K562 (cell line): Measurements from ENCODE around the gene TNF. TPM values are rescaled to one million over a fixed set of nuclear protein-coding genes. Genes with fewer than 3 reads are reported as not detected.

ENCODE experiments used
- BCOR ChIP-seq: fragments of 450-650 bp; IDR thresholded peaks from 2 replicates; pipeline ENCODE4 v1.6.1; 2016
- CAMTA2 ChIP-seq: fragments of 250-450 bp; sonication (Bioruptor Pico); conservative IDR thresholded peaks from 2 replicates; pipeline ENCODE4 v1.5.1; 2022
- COPS2 ChIP-seq: fragments of 450-650 bp; conservative IDR thresholded peaks from 2 replicates; pipeline ENCODE4 v1.6.1; 2016; ENCODE audit warnings: mild to moderate bottlenecking, moderate library complexity
- CREM ChIP-seq: IDR thresholded peaks from 2 replicates; pipeline ENCODE4 v1.6.1; 2014; ENCODE audit warnings: antibody characterized with exemption, low read depth
- HDAC2 ChIP-seq: fragments of 450-650 bp; IDR thresholded peaks from 2 replicates; pipeline ENCODE4 v1.6.1; 2016; ENCODE audit warnings: mild to moderate bottlenecking
- MEIS2 ChIP-seq: fragments of 450-650 bp; IDR thresholded peaks from 2 replicates; pipeline ENCODE4 v1.6.1; 2014; ENCODE audit warnings: mild to moderate bottlenecking; ENCODE audit not compliant: partially characterized antibody
- NR2C2 ChIP-seq, 2 experiments: fragments of 200-800 bp in 1 of 2; sonication (Bioruptor generic) in 1 of 2; sonication (generic) in 1 of 2; formaldehyde crosslinking in 1 of 2; IDR thresholded peaks; 2 replicates each; pipeline versions ENCODE4 v1.6.1 to v1.8.0; 2016 to 2022; ENCODE audit warnings: mild to moderate bottlenecking in 1 of 2, missing compliant biosample characterization in 1 of 2, missing genetic modification characterization in 1 of 2, missing genetic modification reagents in 1 of 2
- RBFOX2 ChIP-seq: fragments of 200-400 bp; formaldehyde crosslinking; IDR thresholded peaks from 2 replicates; pipeline ENCODE4 v1.6.1; 2017; ENCODE audit warnings: low read depth, mild to moderate bottlenecking, low read length, moderate library complexity
- SP2 ChIP-seq: IDR thresholded peaks from 2 replicates; pipeline ENCODE4 v1.6.1; 2011; ENCODE audit warnings: mild to moderate bottlenecking, low read depth, low read length, moderate library complexity; ENCODE audit not compliant: poor library complexity, severe bottlenecking; ENCODE audit errors: extremely low read depth
- TARDBP ChIP-seq: fragments of 450-650 bp; IDR thresholded peaks from 2 replicates; pipeline ENCODE4 v1.6.1; 2016
- TSC22D4 ChIP-seq: fragments of 450-650 bp; IDR thresholded peaks from 2 replicates; pipeline ENCODE4 v1.6.1; 2016; ENCODE audit warnings: missing genetic modification characterization, missing biosample characterization, control low read depth
- ZFX ChIP-seq: sonication (generic); formaldehyde crosslinking; IDR thresholded peaks from 2 replicates; pipeline ENCODE4 v1.8.0; 2022; ENCODE audit warnings: mild to moderate bottlenecking, missing genetic modification reagents, moderate library complexity
- ZMIZ1 ChIP-seq, 2 experiments: fragments of 150-350 bp in 1 of 2; IDR thresholded peaks; 2 replicates each; pipeline ENCODE4 v1.6.1; 2012 to 2016; ENCODE audit warnings: low read depth in 2 of 2, low read length in 2 of 2, mild to moderate bottlenecking in 1 of 2, moderate library complexity in 1 of 2
- polyA plus RNA-seq, 8 experiments: library from polyadenylated mRNA; depleted of rRNA in 4 of 8; stranded (reverse) in 5 of 8; unstranded in 3 of 8; fragments of >200 nt; fragmentation: Nextera tagmentation in 2 of 8; fragmentation: Illumina TruSeq in 1 of 8; extraction: Ambion mirVana in 2 of 8; extraction: Trizol in 1 of 8; gene quantifications; 2 replicates each; pipeline versions ENCODE4 v1.2.1 to v1.2.3, GENCODE V29; 2011 to 2014; ENCODE audit warnings: inconsistent platforms in 1 of 8, missing spikeins in 1 of 8
- total RNA-seq, 7 experiments: library from RNA; depleted of rRNA in 6 of 7; stranded (reverse); fragments of >200 nt in 6 of 7; fragmentation: Illumina TruSeq in 2 of 7; extraction: Trizol in 2 of 7; gene quantifications; 2 replicates each; pipeline versions ENCODE4 v1.2.1 to v1.2.3, GENCODE V29; 2011 to 2021; ENCODE audit warnings: low replicate concordance in 1 of 7
- TF ChIP-seq, protein P1 (sequence below): fragments of 250-450 bp; sonication (Bioruptor Pico); IDR thresholded peaks from 2 replicates; pipeline ENCODE4 v1.5.0; 2021; ENCODE audit warnings: mild to moderate bottlenecking, moderate library complexity
- TF ChIP-seq, protein P2 (sequence below), 3 experiments: fragments of 200-800 bp in 1 of 3; fragments of 250-450 bp in 1 of 3; fragments of 450-650 bp in 1 of 3; sonication (Bioruptor Pico) in 1 of 3; sonication (Bioruptor generic) in 1 of 3; formaldehyde crosslinking in 1 of 3; IDR thresholded peaks; 2 replicates each; pipeline versions ENCODE4 v1.6.1 to v1.8.0; 2016 to 2022; ENCODE audit warnings: mild to moderate bottlenecking in 2 of 3, missing genetic modification characterization in 2 of 3, missing compliant biosample characterization in 1 of 3, moderate library complexity in 1 of 3

Gene TNF
- total and polyA plus RNA-seq, 9 of the 15 experiments (the other 6 are each of a cell fraction or from before 2014, with no cell fraction given) = 0.08 to 0.40 TPM; not detected in 7

DNA sequence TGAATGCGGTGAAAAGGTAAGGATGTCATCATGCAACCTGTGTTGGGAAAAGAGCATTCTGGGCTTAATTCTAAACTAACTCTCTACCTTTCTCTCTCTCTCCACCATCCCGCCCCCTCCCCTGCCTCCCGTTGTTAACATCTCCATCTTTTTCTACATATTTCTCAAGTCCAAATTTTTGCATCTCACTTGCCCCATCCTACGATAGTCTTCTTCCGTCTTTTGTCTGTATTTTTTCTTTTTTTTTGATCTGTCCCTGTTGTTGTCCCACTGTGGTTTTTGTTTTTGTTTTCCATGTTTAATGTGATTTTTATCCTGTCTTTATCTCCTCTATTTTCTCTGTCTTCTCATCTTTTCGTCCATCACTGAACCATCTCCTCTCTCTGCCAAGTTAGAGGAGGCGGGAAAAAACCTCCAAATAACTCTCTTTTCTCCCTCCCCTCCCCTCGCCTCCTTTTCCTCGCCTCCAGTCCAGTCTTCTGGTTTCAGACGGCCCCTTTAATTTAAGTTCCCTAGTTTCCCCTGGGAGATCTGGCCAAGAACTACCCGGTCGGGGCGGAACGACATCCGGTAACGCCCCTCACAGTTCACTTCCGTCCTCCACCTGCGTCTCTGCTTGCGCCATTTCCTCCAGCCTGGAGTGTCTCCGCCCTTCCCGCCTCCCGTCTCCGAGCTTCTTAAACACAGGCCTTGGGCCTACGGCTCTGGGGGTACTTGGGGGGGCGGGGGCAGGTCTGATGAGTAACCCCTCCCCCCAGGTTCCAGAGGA, 28.2 kb upstream of the TNF start, which contains the start of gene NFKBIL1 (continued):
- TF ChIP-seq, protein P1, sequence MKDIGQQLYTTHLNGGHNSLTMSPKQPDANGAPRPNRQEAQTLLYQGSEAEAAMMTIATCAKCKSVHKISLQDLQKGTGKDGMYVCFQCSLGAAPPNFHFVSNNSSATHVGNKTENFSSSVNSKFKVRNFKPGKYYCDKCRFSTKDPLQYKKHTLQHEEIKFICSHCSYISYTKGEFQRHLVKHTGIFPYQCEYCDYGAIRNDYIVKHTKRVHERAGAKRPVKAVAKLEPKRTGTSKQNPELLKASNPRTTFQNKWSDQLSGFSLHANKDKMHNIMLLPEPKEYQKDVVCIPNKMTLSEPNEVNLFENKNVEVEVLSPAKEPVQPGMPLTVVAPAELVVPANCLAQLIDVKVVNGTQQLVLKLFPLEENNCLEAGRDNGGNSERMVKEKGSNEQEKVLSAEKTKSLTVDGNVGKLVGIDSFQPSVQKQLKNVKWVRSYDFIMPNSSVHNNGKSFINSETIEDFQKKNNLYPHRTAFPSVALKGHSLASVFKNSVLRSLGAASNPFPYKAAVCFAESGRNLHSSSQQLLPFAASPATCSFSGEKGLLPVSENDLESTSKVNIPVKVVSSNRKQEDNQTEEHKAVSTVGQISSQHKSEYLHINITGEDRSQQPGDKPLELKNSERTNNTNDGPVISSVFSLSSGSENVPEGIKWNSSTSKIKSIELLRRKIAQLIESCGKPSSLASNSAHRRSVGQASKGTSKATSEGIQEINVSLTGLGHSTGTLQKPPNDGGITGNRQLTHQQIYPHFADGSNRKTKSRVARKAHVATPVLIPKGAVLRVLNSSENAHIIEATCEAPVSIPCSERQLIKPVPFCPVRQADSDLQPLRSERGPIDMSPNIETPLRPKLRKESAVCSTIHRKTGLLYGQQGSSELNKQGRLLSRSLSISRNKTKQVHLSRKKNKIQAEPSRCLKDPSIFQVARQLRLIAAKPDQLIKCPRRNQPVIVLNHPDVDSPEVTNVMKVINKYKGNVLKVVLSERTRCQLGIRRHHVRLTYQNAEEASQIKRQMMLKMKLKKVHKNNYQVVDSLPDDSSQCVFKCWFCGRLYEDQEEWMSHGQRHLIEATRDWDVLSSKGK = 0 out of 2 replicates have a peak, but pooled peaks have one; percentile 71
- TF ChIP-seq TARDBP = no peak
- TF ChIP-seq BCOR = peak; percentile 51; the same call in 1 of the 2 replicates
- TF ChIP-seq COPS2 = no peak
- TF ChIP-seq SP2 = peak; percentile 35
- TF ChIP-seq ZFX (CRISPR knock-in tag) = peak; percentile 87
- no peak; the same call in 1 of the 2 replicates for TF ChIP-seq TSC22D4
- TF ChIP-seq ZMIZ1 (IDR thresholded peaks at IDR 0.05; ENCODE audit: low read depth in 2 of 2, low read length in 2 of 2) = peak in 1 of 2 experiments; percentile 60; a peak in 1 of 4 replicates
- no peak for TF ChIP-seq CAMTA2
- TF ChIP-seq MEIS2 = no peak
- TF ChIP-seq NR2C2 (CRISPR knock-in tag; IDR thresholded peaks at IDR 0.05) = peak; percentile 83
- peak; percentile 97 for TF ChIP-seq NR2C2 (tag; IDR thresholded peaks at IDR 0.05)
- TF ChIP-seq, protein P2, sequence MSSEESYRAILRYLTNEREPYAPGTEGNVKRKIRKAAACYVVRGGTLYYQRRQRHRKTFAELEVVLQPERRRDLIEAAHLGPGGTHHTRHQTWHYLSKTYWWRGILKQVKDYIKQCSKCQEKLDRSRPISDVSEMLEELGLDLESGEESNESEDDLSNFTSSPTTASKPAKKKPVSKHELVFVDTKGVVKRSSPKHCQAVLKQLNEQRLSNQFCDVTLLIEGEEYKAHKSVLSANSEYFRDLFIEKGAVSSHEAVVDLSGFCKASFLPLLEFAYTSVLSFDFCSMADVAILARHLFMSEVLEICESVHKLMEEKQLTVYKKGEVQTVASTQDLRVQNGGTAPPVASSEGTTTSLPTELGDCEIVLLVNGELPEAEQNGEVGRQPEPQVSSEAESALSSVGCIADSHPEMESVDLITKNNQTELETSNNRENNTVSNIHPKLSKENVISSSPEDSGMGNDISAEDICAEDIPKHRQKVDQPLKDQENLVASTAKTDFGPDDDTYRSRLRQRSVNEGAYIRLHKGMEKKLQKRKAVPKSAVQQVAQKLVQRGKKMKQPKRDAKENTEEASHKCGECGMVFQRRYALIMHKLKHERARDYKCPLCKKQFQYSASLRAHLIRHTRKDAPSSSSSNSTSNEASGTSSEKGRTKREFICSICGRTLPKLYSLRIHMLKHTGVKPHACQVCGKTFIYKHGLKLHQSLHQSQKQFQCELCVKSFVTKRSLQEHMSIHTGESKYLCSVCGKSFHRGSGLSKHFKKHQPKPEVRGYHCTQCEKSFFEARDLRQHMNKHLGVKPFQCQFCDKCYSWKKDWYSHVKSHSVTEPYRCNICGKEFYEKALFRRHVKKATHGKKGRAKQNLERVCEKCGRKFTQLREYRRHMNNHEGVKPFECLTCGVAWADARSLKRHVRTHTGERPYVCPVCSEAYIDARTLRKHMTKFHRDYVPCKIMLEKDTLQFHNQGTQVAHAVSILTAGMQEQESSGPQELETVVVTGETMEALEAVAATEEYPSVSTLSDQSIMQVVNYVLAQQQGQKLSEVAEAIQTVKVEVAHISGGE (CRISPR knock-in tag; IDR thresholded peaks at IDR 0.05) = peak; percentile 95 to 99 (median 97)
- peak; percentile 98 for TF ChIP-seq CREM
- TF ChIP-seq RBFOX2 = peak; percentile 66
- TF ChIP-seq HDAC2 = peak; percentile 87
